ENCODE measurements around the gene SLC16A5. TPM values are rescaled to one million over a fixed set of nuclear protein-coding genes. Genes with fewer than 3 reads are reported as not detected.
A peak's percentile ranks its signal among the peaks of the same experiment; 100 is the strongest.

SLC16A5 gene
- total RNA-seq, 6 experiments from 2014 or later: 1.2 to 3.7 (median 1.7) TPM

GRCh38 chr17:75086496-75087181 is 1.1 kb upstream of the SLC16A5 start:
- WGBS (ENCODE audit: insufficient coverage, low coverage, low lambda C conversion rate, missing lambda C conversion rate): 38% methylated on average over 10 of the region's 15 CpGs
- H3K4me3 ChIP-seq: no peak overlapping the region
- no peaks in the 10 kb centered on the region for H3K9me3 ChIP-seq
- H3K4me1 ChIP-seq: peaks cover 0 to 59% (median 27%) of the 10 kb centered on the region in 4 donors
- H3K27me3 ChIP-seq: no peaks in the 10 kb centered on the region
- no peaks in the 10 kb centered on the region for H3K36me3 ChIP-seq
- H3K27ac ChIP-seq: peak overlapping the region in 2 of 3 donors; percentile 47 to 67
- TF ChIP-seq POLR2A (IDR thresholded peaks at IDR 0.05): no peak
- DNase-seq (peak in 1 of 3 donors; percentile 62), ATAC-seq (peak in 3 of 4 donors; percentile 27 to 61 (median 34))
- intact Hi-C loops (cut with DNase I): no loop called here

- DNase-seq: no peak
- no CpG with 5 or more reads among the region's 12 CpGs for WGBS (ENCODE audit: insufficient coverage, low coverage, low lambda C conversion rate, missing lambda C conversion rate)
- Histone ChIP-seq H3K27me3 (no peaks in the 10 kb centered on the region), H3K36me3 (no peaks in the 10 kb centered on the region), H3K4me3 (peak overlapping the region in 2 of 3 donors; percentile 39 to 47), H3K9me3 (no peaks in the 10 kb centered on the region), H3K4me1 (peaks cover 0 to 60% (median 28%) of the 10 kb centered on the region in 4 donors), H3K27ac (peak overlapping the region; percentile 39 to 67 (median 47))
- intact Hi-C loops (cut with DNase I): no loop called here
- ATAC-seq: no peak
- TF ChIP-seq POLR2A (IDR thresholded peaks at IDR 0.05): no peak
- TF ChIP-seq CTCF (IDR thresholded peaks at IDR 0.05): no peak
These were observed 584 bp upstream of the SLC16A5 start for GRCh38 chr17:75087182-75087557.

- DNase-seq (peak in 1 of 3 donors; percentile 63), ATAC-seq (peak in 2 of 4 donors; percentile 4 to 40)
- Histone ChIP-seq H3K36me3 (no peaks in the 10 kb centered on the region), H3K27me3 (no peaks in the 10 kb centered on the region), H3K4me1 (peaks cover 0 to 49% (median 23%) of the 10 kb centered on the region in 4 donors), H3K4me3 (peak overlapping the region; percentile 31 to 47 (median 39)), H3K27ac (peak overlapping the region; percentile 47 to 76 (median 72)), H3K9me3 (no peaks in the 10 kb centered on the region)
- intact Hi-C loops (cut with DNase I): no loop called here
- 67% methylated on average over 3 of the region's 11 CpGs for WGBS (ENCODE audit: insufficient coverage, low coverage, low lambda C conversion rate, missing lambda C conversion rate)
- no peak for TF ChIP-seq CTCF (IDR thresholded peaks at IDR 0.05)
- no peak for TF ChIP-seq POLR2A (IDR thresholded peaks at IDR 0.05)
These were observed 987 bp downstream of the SLC16A5 start for GRCh38 chr17:75088465-75089417.

GRCh38 chr17:75090871-75091854 is 3.4 kb downstream of the SLC16A5 start:
- H3K4me1 ChIP-seq: peaks cover 0 to 30% (median 12%) of the 10 kb centered on the region in 4 donors
- intact Hi-C loops (cut with DNase I): no loop called here
- TF ChIP-seq POLR2A (IDR thresholded peaks at IDR 0.05) (no peak), CTCF (IDR thresholded peaks at IDR 0.05) (no peak)

More at GRCh38 chr17:75090871-75091854, 3.4 kb downstream of the SLC16A5 start:
- WGBS (ENCODE audit: insufficient coverage, low coverage, low lambda C conversion rate, missing lambda C conversion rate): 54% methylated on average over 17 of the region's 19 CpGs
- H3K9me3 ChIP-seq: no peaks in the 10 kb centered on the region
- H3K27me3 ChIP-seq: no peaks in the 10 kb centered on the region
- no peaks in the 10 kb centered on the region for H3K36me3 ChIP-seq
- DNase-seq (peak; percentile 68 to 84 (median 83)), ATAC-seq (peak; percentile 36 to 64 (median 62))
- peak overlapping the region in 2 of 3 donors; percentile 11 to 28 for H3K27ac ChIP-seq
- no peak overlapping the region for H3K4me3 ChIP-seq
